Measurements from ENCODE around the gene ST8SIA4.

The ST8SIA4 gene

GRCh38 chr5:100902440-100903038, 543 bp downstream of the ST8SIA4 start:
- no peaks in the 10 kb centered on the region for H3K9me3 ChIP-seq (ENCODE audit: low read length)
- 0 out of 2 replicates have a peak, but pooled peaks cover 4% of the 10 kb centered on the region for H3F3A ChIP-seq (ENCODE audit: insufficient read depth, low read length)
- H2AFZ ChIP-seq (ENCODE audit: low read length): no peak overlapping the region
- TF ChIP-seq, protein P1, sequence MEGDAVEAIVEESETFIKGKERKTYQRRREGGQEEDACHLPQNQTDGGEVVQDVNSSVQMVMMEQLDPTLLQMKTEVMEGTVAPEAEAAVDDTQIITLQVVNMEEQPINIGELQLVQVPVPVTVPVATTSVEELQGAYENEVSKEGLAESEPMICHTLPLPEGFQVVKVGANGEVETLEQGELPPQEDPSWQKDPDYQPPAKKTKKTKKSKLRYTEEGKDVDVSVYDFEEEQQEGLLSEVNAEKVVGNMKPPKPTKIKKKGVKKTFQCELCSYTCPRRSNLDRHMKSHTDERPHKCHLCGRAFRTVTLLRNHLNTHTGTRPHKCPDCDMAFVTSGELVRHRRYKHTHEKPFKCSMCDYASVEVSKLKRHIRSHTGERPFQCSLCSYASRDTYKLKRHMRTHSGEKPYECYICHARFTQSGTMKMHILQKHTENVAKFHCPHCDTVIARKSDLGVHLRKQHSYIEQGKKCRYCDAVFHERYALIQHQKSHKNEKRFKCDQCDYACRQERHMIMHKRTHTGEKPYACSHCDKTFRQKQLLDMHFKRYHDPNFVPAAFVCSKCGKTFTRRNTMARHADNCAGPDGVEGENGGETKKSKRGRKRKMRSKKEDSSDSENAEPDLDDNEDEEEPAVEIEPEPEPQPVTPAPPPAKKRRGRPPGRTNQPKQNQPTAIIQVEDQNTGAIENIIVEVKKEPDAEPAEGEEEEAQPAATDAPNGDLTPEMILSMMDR (IDR thresholded peaks at IDR 0.05; ENCODE audit: low read length): no peak
- no peak for TF ChIP-seq EZH2 (IDR thresholded peaks at IDR 0.05; ENCODE audit: borderline replicate concordance, low read length)
- no peaks in the 10 kb centered on the region for H4K20me1 ChIP-seq (ENCODE audit: insufficient read depth, low read length)
- H3K4me1 ChIP-seq (ENCODE audit: insufficient read depth, low read length, severe bottlenecking): peaks cover 59% of the 10 kb centered on the region
- H3K27me3 ChIP-seq (ENCODE audit: insufficient read depth, low read length): no peaks in the 10 kb centered on the region
- H3K27ac ChIP-seq (ENCODE audit: low read depth, low read length, poor library complexity, severe bottlenecking): peak overlapping the region; percentile 97
- H3K79me2 ChIP-seq (ENCODE audit: insufficient read depth, low read length): peaks cover 12% of the 10 kb centered on the region; the same call in 1 of the 2 replicates
- no peaks in the 10 kb centered on the region for H3K36me3 ChIP-seq (ENCODE audit: insufficient read depth, low read length)
- peak overlapping the region; percentile 77 for H3K4me2 ChIP-seq (ENCODE audit: low read length)
- H3K9ac ChIP-seq (ENCODE audit: low read length): peak overlapping the region; percentile 74
- H3K4me3 ChIP-seq (ENCODE audit: low read depth, low read length, poor library complexity, severe bottlenecking): peak overlapping the region; percentile 87
- no peaks in the 10 kb centered on the region for H3K9me2 ChIP-seq (ENCODE audit: low read depth, low read length)

DNA sequence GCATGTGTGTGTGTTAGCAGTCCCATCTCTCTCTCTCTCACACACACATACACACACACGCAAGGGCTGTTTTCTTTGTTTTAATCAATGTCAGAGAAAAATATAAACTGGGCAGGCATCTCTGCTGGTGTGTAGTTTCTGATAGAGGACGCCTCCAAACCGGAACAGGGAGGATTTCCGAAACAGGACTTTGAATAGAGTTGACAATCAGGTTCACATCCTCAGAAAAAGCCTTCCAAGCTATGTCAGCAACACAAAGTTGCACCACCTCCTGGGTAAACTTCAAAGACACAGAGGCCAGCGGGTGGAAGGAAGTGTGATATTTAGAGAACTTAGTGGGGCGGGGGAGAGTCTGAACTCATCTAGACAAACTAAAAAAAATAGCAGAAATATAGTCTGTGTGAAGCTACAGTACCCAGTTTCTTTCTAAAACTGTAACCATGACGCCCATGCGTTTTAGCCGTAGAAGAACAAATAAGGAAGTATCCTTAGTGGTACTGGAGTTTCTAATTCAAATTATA, 1.2 kb downstream of the ST8SIA4 start:
- no peak for TF ChIP-seq EZH2 (IDR thresholded peaks at IDR 0.05; ENCODE audit: borderline replicate concordance, low read length)
- TF ChIP-seq, protein P1 (IDR thresholded peaks at IDR 0.05; ENCODE audit: low read length): no peak
- no peaks in the 10 kb centered on the region for H3K9me2 ChIP-seq (ENCODE audit: low read depth, low read length)
- H3K4me3 ChIP-seq (ENCODE audit: low read depth, low read length, poor library complexity, severe bottlenecking): peak overlapping the region; percentile 87
- H3K4me2 ChIP-seq (ENCODE audit: low read length): peak overlapping the region; percentile 77
- H3K9ac ChIP-seq (ENCODE audit: low read length): peak overlapping the region; percentile 74
- H3K27me3 ChIP-seq (ENCODE audit: insufficient read depth, low read length): no peaks in the 10 kb centered on the region
- H4K20me1 ChIP-seq (ENCODE audit: insufficient read depth, low read length): no peaks in the 10 kb centered on the region
- H3K79me2 ChIP-seq (ENCODE audit: insufficient read depth, low read length): peaks cover 15% of the 10 kb centered on the region; the same call in 1 of the 2 replicates
- 0 out of 2 replicates have a peak, but pooled peaks cover 2% of the 10 kb centered on the region for H3K36me3 ChIP-seq (ENCODE audit: insufficient read depth, low read length)
- H3K4me1 ChIP-seq (ENCODE audit: insufficient read depth, low read length, severe bottlenecking): peaks cover 52% of the 10 kb centered on the region
- 0 out of 2 replicates have a peak, but pooled peaks cover 4% of the 10 kb centered on the region for H3F3A ChIP-seq (ENCODE audit: insufficient read depth, low read length)
- no peak overlapping the region for H2AFZ ChIP-seq (ENCODE audit: low read length)
- peak overlapping the region; percentile 97 for H3K27ac ChIP-seq (ENCODE audit: low read depth, low read length, poor library complexity, severe bottlenecking)
- no peaks in the 10 kb centered on the region for H3K9me3 ChIP-seq (ENCODE audit: low read length)

DNA sequence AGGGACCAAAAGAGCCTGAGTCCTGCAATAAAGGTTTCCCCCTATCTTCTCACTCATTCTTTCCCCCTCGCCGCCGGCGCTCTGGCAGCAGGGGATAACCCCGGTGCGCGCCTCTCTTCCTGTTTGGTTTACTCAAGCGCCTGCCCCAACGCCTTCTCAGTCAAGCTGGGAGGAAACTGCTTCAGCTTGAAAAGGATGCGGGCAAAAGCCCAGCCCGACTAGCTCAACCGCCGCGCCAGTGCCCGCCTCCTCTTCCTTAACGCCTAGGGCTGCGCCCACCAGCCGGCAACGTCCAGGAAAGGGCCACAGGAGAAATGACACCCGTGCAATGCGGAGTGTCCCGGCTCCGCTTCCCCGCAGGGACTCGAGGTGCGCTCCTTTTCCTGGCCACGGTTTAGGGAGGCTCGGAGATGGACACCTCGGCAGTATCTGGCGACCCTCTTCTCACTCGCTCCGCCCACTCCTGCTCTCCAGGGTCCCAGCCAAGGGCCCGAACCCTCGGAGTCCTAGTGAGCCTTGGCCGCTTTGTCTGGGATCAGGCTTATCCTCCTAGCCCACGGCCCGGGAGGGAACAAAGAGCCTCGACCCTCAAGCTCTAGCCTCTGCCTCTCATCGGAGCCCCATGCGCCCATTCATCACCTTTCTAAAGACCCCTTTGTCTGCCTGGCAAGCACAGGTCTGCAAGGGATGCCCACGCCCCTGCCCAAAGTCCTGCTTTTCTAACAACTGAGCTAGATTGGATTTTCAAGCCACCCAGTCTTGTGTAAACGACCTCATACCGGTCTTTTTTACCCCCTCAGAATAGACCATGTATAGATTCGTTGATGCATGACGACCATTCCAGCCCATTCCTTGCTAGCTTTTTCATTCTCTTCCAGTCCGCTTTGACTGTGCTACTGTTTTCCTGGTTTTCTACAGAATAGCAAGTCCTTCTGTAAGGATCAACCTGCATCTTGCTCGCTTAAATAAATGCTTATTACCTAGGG, 2.0 kb downstream of the ST8SIA4 start:
- Histone ChIP-seq H2AFZ (ENCODE audit: low read length) (no peak overlapping the region), H3K4me1 (ENCODE audit: insufficient read depth, low read length, severe bottlenecking) (peaks cover 45% of the 10 kb centered on the region), H3K9ac (ENCODE audit: low read length) (peak overlapping the region; percentile 74), H3F3A (ENCODE audit: insufficient read depth, low read length) (0 out of 2 replicates have a peak, but pooled peaks cover 4% of the 10 kb centered on the region), H4K20me1 (ENCODE audit: insufficient read depth, low read length) (no peaks in the 10 kb centered on the region), H3K4me2 (ENCODE audit: low read length) (peak overlapping the region; percentile 77), H3K9me2 (ENCODE audit: low read depth, low read length) (no peaks in the 10 kb centered on the region), H3K4me3 (ENCODE audit: low read depth, low read length, poor library complexity, severe bottlenecking) (peak overlapping the region; percentile 87), H3K36me3 (ENCODE audit: insufficient read depth, low read length) (peaks cover 7% of the 10 kb centered on the region; the same call in 1 of the 2 replicates), H3K27me3 (ENCODE audit: insufficient read depth, low read length) (no peaks in the 10 kb centered on the region), H3K9me3 (ENCODE audit: low read length) (no peaks in the 10 kb centered on the region), H3K79me2 (ENCODE audit: insufficient read depth, low read length) (peaks cover 15% of the 10 kb centered on the region; the same call in 1 of the 2 replicates), H3K27ac (ENCODE audit: low read depth, low read length, poor library complexity, severe bottlenecking) (peak overlapping the region; percentile 97)
- TF ChIP-seq EZH2 (IDR thresholded peaks at IDR 0.05; ENCODE audit: borderline replicate concordance, low read length): no peak
- TF ChIP-seq, protein P1 (IDR thresholded peaks at IDR 0.05; ENCODE audit: low read length): no peak

All from OCI-LY1 (cell line).